ENCODE results near the gene VAMP8. TPM values are rescaled to one million over a fixed set of nuclear protein-coding genes. Genes with fewer than 3 reads are reported as not detected.

VAMP8 gene
- total and polyA plus RNA-seq, 2 of the 8 experiments (the other 6 are each of a cell fraction or from before 2014, with no cell fraction given), result 34.4 to 69.7 TPM

DNA sequence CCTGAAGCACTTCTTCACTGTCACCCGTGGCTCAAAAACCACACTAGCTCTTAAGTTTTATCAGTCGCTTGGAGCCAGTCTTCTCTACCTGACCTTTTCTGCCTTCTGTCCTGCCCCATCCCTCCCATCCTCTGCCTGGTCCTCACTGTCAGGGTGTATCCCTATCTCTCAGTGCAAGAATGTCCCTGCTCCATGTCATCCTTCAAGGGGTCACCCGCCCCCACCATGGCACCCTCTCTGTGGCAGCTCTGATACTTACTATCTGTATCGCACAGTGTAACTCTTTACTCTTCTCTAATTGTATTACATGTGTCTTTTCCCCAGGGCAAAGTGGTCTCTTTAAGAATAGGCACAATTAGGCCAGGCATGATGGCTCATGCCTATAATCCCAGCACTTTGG, 11.3 kb downstream of the VAMP8 start:
- Histone ChIP-seq H4K5ac (ENCODE audit: insufficient read length, low read depth, low read length) (no peak overlapping the region), H3K79me1 (ENCODE audit: low read depth, low read length) (no peaks in the 10 kb centered on the region), H3K14ac (ENCODE audit: insufficient read length) (no peak overlapping the region), H3K79me2 (ENCODE audit: control insufficient read depth in 1 of 2, insufficient read depth in 2 of 2, low read length in 2 of 2) (no peaks in the 10 kb centered on the region; a peak in 1 of 4 replicates), H3K27ac (ENCODE audit: low read depth, low read length) (no peak overlapping the region), H2BK20ac (ENCODE audit: low read length) (no peak overlapping the region), H2BK15ac (ENCODE audit: low read length) (no peak overlapping the region), H3K56ac (replicated peaks; ENCODE audit: insufficient read length, low read depth, low read length) (no peak overlapping the region), H3K4me2 (ENCODE audit: insufficient read depth in 1 of 2, low read depth in 2 of 2, low read length in 2 of 2) (no peak overlapping the region), H4K20me1 (replicated peaks in 1 of 2; ENCODE audit: control insufficient read depth in 1 of 2, insufficient read depth in 2 of 2, low read length in 2 of 2) (no peaks in the 10 kb centered on the region), H2AK5ac (ENCODE audit: low read depth, low read length) (no peak overlapping the region), H3K9me3 (ENCODE audit: insufficient read depth in 2 of 2, low read depth in 1 of 2, low read length in 1 of 2) (no peaks in the 10 kb centered on the region), H3K9ac (replicated peaks in 1 of 4; ENCODE audit: extremely low read depth in 1 of 4, low read depth in 3 of 4, low read length in 3 of 4) (no peak overlapping the region), H3K4me3 (ENCODE audit: extremely low read depth in 1 of 4, insufficient read depth in 2 of 4, low read depth in 3 of 4, low read length in 4 of 4) (no peak overlapping the region), H3K23me2 (ENCODE audit: low read depth, low read length) (peaks cover 5% of the 10 kb centered on the region; the same call in 1 of the 2 replicates), H2BK12ac (ENCODE audit: low read depth, low read length) (no peak overlapping the region), H2BK5ac (ENCODE audit: low read depth, low read length) (no peak overlapping the region), H3K4me1 (replicated peaks in 1 of 4; ENCODE audit: control insufficient read depth in 3 of 4, insufficient read depth in 4 of 4, low read length in 3 of 4) (peaks cover 0 to 11% (median 3%) of the 10 kb centered on the region in 4 experiments; a peak in 4 of 7 replicates), H3K4ac (replicated peaks; ENCODE audit: insufficient read length, low read depth, low read length) (peak overlapping the region; percentile 14), H3K18ac (ENCODE audit: extremely low read depth, low read length) (no peak overlapping the region), H4K8ac (ENCODE audit: extremely low read depth, insufficient read depth, low read length) (no peak overlapping the region), H3K23ac (ENCODE audit: insufficient read length) (no peak overlapping the region), H4K91ac (replicated peaks; ENCODE audit: insufficient read length, low read length) (no peak overlapping the region), H3K27me3 (replicated peaks in 1 of 4; ENCODE audit: control insufficient read depth in 3 of 4, extremely low read depth in 1 of 4, insufficient read depth in 3 of 4, low read length in 3 of 4) (peaks cover 8 to 28% (median 16%) of the 10 kb centered on the region in 4 experiments; a peak in 6 of 7 replicates), H2AFZ (ENCODE audit: low read length) (no peak overlapping the region), H3K36me3 (ENCODE audit: control insufficient read depth in 2 of 4, insufficient read depth in 4 of 4, low read length in 3 of 4) (no peaks in the 10 kb centered on the region), H2BK120ac (replicated peaks; ENCODE audit: low read depth, low read length) (no peak overlapping the region)
- TF ChIP-seq ASH2L (IDR thresholded peaks at IDR 0.05; ENCODE audit: low read length), result no peak
- TF ChIP-seq SUZ12 (IDR thresholded peaks at IDR 0.05; ENCODE audit: low read length), result no peak
- no peak for TF ChIP-seq RFX5 (IDR thresholded peaks at IDR 0.05; ENCODE audit: borderline replicate concordance, low read depth, low read length)
- TF ChIP-seq, protein P1, sequence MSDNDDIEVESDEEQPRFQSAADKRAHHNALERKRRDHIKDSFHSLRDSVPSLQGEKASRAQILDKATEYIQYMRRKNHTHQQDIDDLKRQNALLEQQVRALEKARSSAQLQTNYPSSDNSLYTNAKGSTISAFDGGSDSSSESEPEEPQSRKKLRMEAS (IDR thresholded peaks at IDR 0.05), result no peak
- no peak for TF ChIP-seq TAF1 (IDR thresholded peaks at IDR 0.05; ENCODE audit: low read depth, low read length)
- TF ChIP-seq HDAC6 (IDR thresholded peaks at IDR 0.05; ENCODE audit: low read depth, low read length), result no peak
- no peak for TF ChIP-seq POLR2A (IDR thresholded peaks at IDR 0.05; ENCODE audit: control extremely low read depth in 1 of 2, low read depth in 2 of 2, low read length in 2 of 2)
- no peak for TF ChIP-seq NRF1 (IDR thresholded peaks at IDR 0.05; ENCODE audit: low read depth, low read length)
- FAIRE-seq (no peak), DNase-seq (ENCODE audit: low read depth in 1 of 2, low spot score in 2 of 2) (no peak)
- WGBS, 2 experiments (ENCODE audit: extremely low coverage in 1 of 2, insufficient coverage in 1 of 2, insufficient read length in 1 of 2, insufficient replicate concordance in 2 of 2, low coverage in 1 of 2, low lambda C conversion rate in 2 of 2, missing lambda C conversion rate in 1 of 2), result 74% methylated on average over 4 of the region's 4 CpGs; no CpG with 5 or more reads in 1 of the 2 experiments
- ChIA-PET CTCF (ENCODE audit: partially characterized antibody) (no interaction called here), POLR2A (ENCODE audit: partially characterized antibody) (interaction anchor here (1.3 to 1.7 kb wide), 3 partner anchors 12 to 49 kb away, joined by 4 to 8 read pairs (median 6); partner anchors contain the start of gene MAT2A)

Data from H1 (cell line).